GM12878 (cell line): ENCODE measurements around the gene ADGRF4. TPM values are rescaled to one million over a fixed set of nuclear protein-coding genes. Genes with fewer than 3 reads are reported as not detected.

ENCODE experiments used
- ATAC-seq: fragments of 200-7000 bp; cut with Tn5 transposase; 3 replicates; pipeline ENCODE4 v1.9.1; 2020; ENCODE audit warnings: mild to moderate bottlenecking, moderate library complexity
- BruUV-seq: library from RNA; stranded (reverse); fragments of 400-500 nt; replicated peaks from 2 replicates; lab custom pipeline; 2021; lab: Mats Ljungman, UMichigan
- CTCF ChIA-PET: fragments of 300-600 bp; sonication (Branson Sonifier 250); formaldehyde crosslinking; extraction: SDS; loops from one replicate; lab custom pipeline; 2021; ENCODE audit warnings: inconsistent platforms; lab: Yijun Ruan, JAX
- POLR2A ChIA-PET: fragments of 350-600 bp; formaldehyde crosslinking; extraction: SDS; loops from one replicate; lab custom pipeline; 2021; ENCODE audit warnings: inconsistent platforms; lab: Charles Lee
- RAD21 ChIA-PET: fragments of 300-600 bp; sonication (Branson Sonifier 250); formaldehyde crosslinking; loops from one replicate; lab custom pipeline; 2023; ENCODE audit warnings: antibody characterized with exemption; ENCODE audit not compliant: unreplicated experiment; lab: Charles Lee
- SMC1A ChIA-PET: fragments of 300-600 bp; sonication (Branson Sonifier 250); formaldehyde crosslinking; loops from one replicate; lab custom pipeline; 2023; ENCODE audit not compliant: unreplicated experiment, uncharacterized antibody; lab: Charles Lee
- DNase-seq: peaks from one replicate; pipeline ENCODE4 v3.0.0-alpha.2; 2011; ENCODE audit warnings: low read depth, low spot score
- FAIRE-seq: peaks from 3 replicates; lab custom pipeline; 2011; peaks lifted over from hg19 to GRCh38; lab: Jason Lieb, UNC
- H2AFZ ChIP-seq: 2 replicates; pipeline ENCODE4 v1.6.0; 2011; ENCODE audit warnings: low read depth, low read length, control low read depth; ENCODE audit not compliant: control insufficient read depth
- H3K27ac ChIP-seq: 2 replicates; pipeline ENCODE4 v1.5.1; 2011; ENCODE audit warnings: control low read depth; ENCODE audit not compliant: control insufficient read depth, insufficient read depth
- H3K27me3 ChIP-seq, 2 experiments: replicated peaks in 1 of 2; 2 replicates each; pipeline versions ENCODE4 v1.6.0 to v1.6.1; 2011; ENCODE audit warnings: low read length in 1 of 2; ENCODE audit not compliant: control insufficient read depth in 2 of 2, insufficient read depth in 2 of 2
- H3K36me3 ChIP-seq, 2 experiments: 2 replicates each; pipeline ENCODE4 v1.5.1; 2011; ENCODE audit warnings: low read length in 1 of 2; ENCODE audit not compliant: control insufficient read depth in 2 of 2, insufficient read depth in 2 of 2
- H3K4me1 ChIP-seq: 2 replicates; pipeline ENCODE4 v1.6.1; 2011; ENCODE audit warnings: mild to moderate bottlenecking, low read length, moderate library complexity, mixed read lengths; ENCODE audit not compliant: control insufficient read depth, insufficient read depth
- H3K4me2 ChIP-seq: 2 replicates; pipeline ENCODE4 v1.6.0; 2011; ENCODE audit warnings: control low read depth; ENCODE audit not compliant: control insufficient read depth, insufficient read depth
- H3K4me3 ChIP-seq: fragments of 200-600 bp; sonication (generic); 2 replicates; pipeline ENCODE4 v1.5.1; 2016
- H3K79me2 ChIP-seq: 2 replicates; pipeline ENCODE4 v1.6.0; 2011; ENCODE audit warnings: low read length; ENCODE audit not compliant: control insufficient read depth, insufficient read depth
- H3K9ac ChIP-seq: 2 replicates; pipeline ENCODE4 v1.8.0; 2011; ENCODE audit warnings: low read length, control low read depth, mixed read lengths; ENCODE audit not compliant: control insufficient read depth, insufficient read depth
- H3K9me3 ChIP-seq: replicated peaks from 3 replicates; pipeline ENCODE4 v1.5.1; 2011; ENCODE audit warnings: mild to moderate bottlenecking, low read length; ENCODE audit not compliant: control insufficient read depth, insufficient read depth
- H4K20me1 ChIP-seq: 2 replicates; pipeline ENCODE4 v1.6.0; 2011; ENCODE audit not compliant: control insufficient read depth, insufficient read depth
- ASH2L ChIP-seq: fragments of 300-600, 200-600 bp; sonication (generic); IDR thresholded peaks from 2 replicates; pipeline ENCODE4 v1.6.1; 2017; ENCODE audit warnings: low read depth, mild to moderate bottlenecking, borderline replicate concordance
- CBX3 ChIP-seq: fragments of 200-600 bp; sonication (generic); IDR thresholded peaks from 2 replicates; pipeline ENCODE4 v1.6.1; 2016; ENCODE audit warnings: low read depth, borderline replicate concordance
- FOXK2 ChIP-seq: fragments of 450-650 bp; IDR thresholded peaks from 2 replicates; pipeline ENCODE4 v1.6.1; 2017; ENCODE audit warnings: mild to moderate bottlenecking, moderate library complexity
- GATAD2B ChIP-seq: fragments of 450-650 bp; conservative IDR thresholded peaks from 2 replicates; pipeline ENCODE4 v1.6.1; 2017; ENCODE audit warnings: low read depth, mild to moderate bottlenecking, moderate library complexity
- IKZF2 ChIP-seq, 2 experiments: fragments of 450-650 bp; IDR thresholded peaks; 2 replicates each; pipeline ENCODE4 v1.6.1; 2017; ENCODE audit warnings: mild to moderate bottlenecking in 2 of 2, moderate library complexity in 2 of 2
- MTA2 ChIP-seq: fragments of 450-650 bp; IDR thresholded peaks from 2 replicates; pipeline ENCODE4 v1.6.1; 2016; ENCODE audit warnings: low read depth, mild to moderate bottlenecking, moderate library complexity
- MYB ChIP-seq: fragments of 150-350 bp; IDR thresholded peaks from 2 replicates; pipeline ENCODE4 v1.6.1; 2014; ENCODE audit warnings: mild to moderate bottlenecking, low read depth, low read length, borderline replicate concordance
- NFXL1 ChIP-seq: fragments of 450-650 bp; IDR thresholded peaks from 2 replicates; pipeline ENCODE4 v1.6.1; 2017; ENCODE audit warnings: antibody characterized with exemption, mild to moderate bottlenecking, borderline replicate concordance
- NFYA ChIP-seq: IDR thresholded peaks from 2 replicates; pipeline ENCODE4 v1.6.1; 2011; ENCODE audit warnings: low read depth, mild to moderate bottlenecking, low read length, improper control_type of control experiment, borderline replicate concordance
- NR2C1 ChIP-seq: fragments of 450-650 bp; IDR thresholded peaks from 2 replicates; pipeline ENCODE4 v1.6.1; 2017; ENCODE audit warnings: antibody characterized with exemption, mild to moderate bottlenecking, moderate library complexity
- RAD21 ChIP-seq: IDR thresholded peaks from 2 replicates; pipeline ENCODE4 v1.6.1; 2011; ENCODE audit warnings: mild to moderate bottlenecking, low read depth, low read length, moderate library complexity; ENCODE audit not compliant: insufficient read depth
- SREBF2 ChIP-seq: IDR thresholded peaks from 2 replicates; pipeline ENCODE4 v1.6.1; 2012; ENCODE audit warnings: mild to moderate bottlenecking, low read length
- TCF7 ChIP-seq: IDR thresholded peaks from 2 replicates; pipeline ENCODE4 v1.6.1; 2014; ENCODE audit warnings: antibody characterized with exemption, borderline replicate concordance
- WGBS: methylation state at CpG from one replicate; pipeline ENCODE4 v1.1.6; 2016; ENCODE audit warnings: low lambda C conversion rate; ENCODE audit not compliant: insufficient replicate concordance, insufficient coverage; ENCODE audit errors: missing lambda C conversion rate; 5-methylcytosine and 5-hydroxymethylcytosine counted together
- in situ Hi-C: fragments of 300-500 bp; cut with MboI; formaldehyde crosslinking; loops from 9 replicates; pipeline ENCODE4 v1.14.3; 2018; ENCODE audit warnings: mixed read lengths
- intact Hi-C: fragments of 100-400 bp; cut with micrococcal nuclease; formaldehyde crosslinking; loops from one replicate; pipeline ENCODE4 v1.14.2; 2022; ENCODE audit not compliant: unreplicated experiment
- polyA plus RNA-seq, 11 experiments: library from polyadenylated mRNA; depleted of rRNA in 4 of 11; unstranded in 6 of 11; stranded (reverse) in 5 of 11; fragments of >200 nt; fragmentation: Nextera tagmentation in 4 of 11; fragmentation: Illumina TruSeq in 1 of 11; extraction: Ambion mirVana in 4 of 11; extraction: Trizol in 1 of 11; gene quantifications; 1 replicate in 1 of 11; 2 replicates in 10 of 11; pipeline versions ENCODE4 v1.2.1 to v1.2.3, GENCODE V29; 2011 to 2016; ENCODE audit warnings: inconsistent platforms in 2 of 11, missing spikeins in 2 of 11, low read depth in 1 of 11
- total RNA-seq, 4 experiments: library from RNA; depleted of rRNA in 3 of 4; stranded (reverse); fragments of >200 nt in 3 of 4; fragmentation: Illumina TruSeq in 1 of 4; extraction: Trizol in 1 of 4; gene quantifications; 2 replicates each; pipeline versions ENCODE4 v1.2.1 to v1.2.3, GENCODE V29; 2013 to 2021
- TF ChIP-seq, protein P1 (sequence below), 3 experiments: IDR thresholded peaks in 2 of 3; conservative IDR thresholded peaks in 1 of 3; 2 replicates each; pipeline ENCODE4 v1.5.1; 2011; ENCODE audit warnings: low read depth in 3 of 3, low read length in 3 of 3, mild to moderate bottlenecking in 3 of 3, control low read depth in 2 of 3, moderate library complexity in 2 of 3, inconsistent platforms in 1 of 3, mixed read lengths in 1 of 3; ENCODE audit not compliant: control insufficient read depth in 2 of 3, insufficient read depth in 1 of 3; ENCODE audit errors: extremely low read depth in 1 of 3

Gene ADGRF4
- total and polyA plus RNA-seq, 10 of the 15 experiments (the other 5 are each of a cell fraction or from before 2014, with no cell fraction given), result 0.04 to 0.12 (median 0.06) TPM; not detected in 5

DNA sequence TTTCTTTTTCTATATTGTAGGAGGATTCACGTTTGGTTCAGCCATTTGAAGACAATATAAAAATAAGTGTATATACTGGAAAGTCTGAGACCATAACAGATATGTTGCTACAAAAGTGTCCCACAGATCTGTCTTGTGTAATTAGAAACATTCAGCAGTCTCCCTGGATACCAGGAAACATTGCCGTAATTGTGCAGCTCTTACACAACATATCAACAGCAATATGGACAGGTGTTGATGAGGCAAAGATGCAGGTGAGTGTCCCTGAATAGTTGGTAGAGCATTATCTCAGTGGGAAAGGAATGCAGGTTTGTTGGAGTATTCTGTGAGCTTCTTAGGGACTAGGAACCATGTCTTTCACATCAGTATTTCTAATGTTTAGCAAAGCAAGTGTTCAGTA, 18.3 kb upstream of the ADGRF4 start:
- WGBS, result 25% methylated on average over 2 of the region's 2 CpGs
- Histone ChIP-seq H3K4me2 (no peak overlapping the region), H3K9me3 (no peaks in the 10 kb centered on the region), H3K4me1 (no peaks in the 10 kb centered on the region), H3K79me2 (no peaks in the 10 kb centered on the region), H2AFZ (no peak overlapping the region), H3K27ac (no peak overlapping the region), H3K27me3 (no peaks in the 10 kb centered on the region; a peak in 1 of 4 replicates), H3K9ac (no peak overlapping the region), H4K20me1 (no peaks in the 10 kb centered on the region), H3K4me3 (no peak overlapping the region), H3K36me3 (no peaks in the 10 kb centered on the region)
- no peak for DNase-seq
- BruUV-seq, result no TSS peak
- ChIA-PET SMC1A (no interaction called here), CTCF (no interaction called here), RAD21 (no interaction called here), POLR2A (no interaction called here)
- intact Hi-C loops, result no loop called here
- in situ Hi-C loops, result no loop called here
- FAIRE-seq, result no peak
- ATAC-seq, result no peak
- TF ChIP-seq CBX3 (no peak), MYB (no peak), IKZF2 (IDR thresholded peaks at IDR 0.05) (no peak), NFXL1 (no peak)

DNA sequence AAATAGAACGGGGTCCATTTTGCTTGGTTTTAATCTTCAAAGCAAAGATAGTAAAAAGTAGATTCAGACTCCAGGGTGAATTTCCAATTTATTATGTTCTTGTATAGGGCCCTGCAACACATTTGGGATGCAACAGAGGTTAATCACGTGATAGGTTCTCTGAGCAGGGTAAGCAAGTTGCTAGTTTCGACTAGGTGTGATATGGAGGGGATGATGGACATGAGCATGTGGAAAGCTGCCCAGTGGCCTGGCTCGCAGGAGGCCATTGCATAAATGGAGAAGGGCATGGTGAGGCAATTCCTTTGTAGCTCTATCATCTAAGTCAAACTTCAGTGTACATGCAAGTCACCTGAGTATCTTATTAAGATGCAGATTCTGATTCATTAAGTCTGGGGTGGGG, 17.7 kb upstream of the ADGRF4 start:
- Histone ChIP-seq H3K27ac (no peak overlapping the region), H3K27me3 (no peaks in the 10 kb centered on the region; a peak in 1 of 4 replicates), H3K79me2 (no peaks in the 10 kb centered on the region), H2AFZ (no peak overlapping the region), H4K20me1 (no peaks in the 10 kb centered on the region), H3K36me3 (no peaks in the 10 kb centered on the region), H3K4me3 (no peak overlapping the region), H3K4me2 (no peak overlapping the region), H3K9me3 (no peaks in the 10 kb centered on the region), H3K9ac (no peak overlapping the region), H3K4me1 (no peaks in the 10 kb centered on the region)
- DNase-seq (no peak), ATAC-seq (no peak), FAIRE-seq (no peak)
- ChIA-PET POLR2A (no interaction called here), SMC1A (no interaction called here), RAD21 (no interaction called here), CTCF (no interaction called here)
- intact Hi-C loops, result no loop called here
- in situ Hi-C loops, result no loop called here
- no TSS peak for BruUV-seq
- WGBS, result 1% methylated on average over 4 of the region's 4 CpGs
- TF ChIP-seq NR2C1, result no peak
- no peak for TF ChIP-seq ASH2L
- no peak for TF ChIP-seq SREBF2
- TF ChIP-seq TCF7, result no peak
- TF ChIP-seq MTA2, result no peak
- no peak for TF ChIP-seq GATAD2B
- no peak for TF ChIP-seq NFYA
- no peak for TF ChIP-seq RAD21
- TF ChIP-seq, protein P1, sequence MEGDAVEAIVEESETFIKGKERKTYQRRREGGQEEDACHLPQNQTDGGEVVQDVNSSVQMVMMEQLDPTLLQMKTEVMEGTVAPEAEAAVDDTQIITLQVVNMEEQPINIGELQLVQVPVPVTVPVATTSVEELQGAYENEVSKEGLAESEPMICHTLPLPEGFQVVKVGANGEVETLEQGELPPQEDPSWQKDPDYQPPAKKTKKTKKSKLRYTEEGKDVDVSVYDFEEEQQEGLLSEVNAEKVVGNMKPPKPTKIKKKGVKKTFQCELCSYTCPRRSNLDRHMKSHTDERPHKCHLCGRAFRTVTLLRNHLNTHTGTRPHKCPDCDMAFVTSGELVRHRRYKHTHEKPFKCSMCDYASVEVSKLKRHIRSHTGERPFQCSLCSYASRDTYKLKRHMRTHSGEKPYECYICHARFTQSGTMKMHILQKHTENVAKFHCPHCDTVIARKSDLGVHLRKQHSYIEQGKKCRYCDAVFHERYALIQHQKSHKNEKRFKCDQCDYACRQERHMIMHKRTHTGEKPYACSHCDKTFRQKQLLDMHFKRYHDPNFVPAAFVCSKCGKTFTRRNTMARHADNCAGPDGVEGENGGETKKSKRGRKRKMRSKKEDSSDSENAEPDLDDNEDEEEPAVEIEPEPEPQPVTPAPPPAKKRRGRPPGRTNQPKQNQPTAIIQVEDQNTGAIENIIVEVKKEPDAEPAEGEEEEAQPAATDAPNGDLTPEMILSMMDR (IDR thresholded peaks at IDR 0.05 in 2 of 3, conservative IDR thresholded peaks at IDR 0.05 in 1 of 3; ENCODE audit: control insufficient read depth in 2 of 3, extremely low read depth in 1 of 3, insufficient read depth in 1 of 3, low read depth in 3 of 3, low read length in 3 of 3), result no peak
- no peak for TF ChIP-seq FOXK2
